Measurements from ENCODE around the gene FHIT.

The FHIT gene

GRCh38 chr3:60585918-60586317, 665.3 kb downstream of the FHIT start:
- FAIRE-seq (no peak), DNase-seq (ENCODE audit: insufficient read length, low spot score) (no peak)
- no peak for TF ChIP-seq CTCF (IDR thresholded peaks at IDR 0.05; ENCODE audit: insufficient read depth, missing control alignments)

- no peak for DNase-seq (ENCODE audit: insufficient read length, low spot score)
- TF ChIP-seq CTCF (IDR thresholded peaks at IDR 0.05; ENCODE audit: insufficient read depth, missing control alignments) = no peak
- no peak for FAIRE-seq
These were observed 667.0 kb downstream of the FHIT start for GRCh38 chr3:60584250-60584649.

- no peak for DNase-seq (ENCODE audit: insufficient read length, low spot score)
- TF ChIP-seq CTCF (IDR thresholded peaks at IDR 0.05; ENCODE audit: insufficient read depth, missing control alignments) = peak; percentile 37
- FAIRE-seq = no peak
These were observed 669.0 kb downstream of the FHIT start for GRCh38 chr3:60582288-60582687.

- no peak for DNase-seq (ENCODE audit: insufficient read length, low spot score)
- FAIRE-seq = no peak
These were observed 670.4 kb downstream of the FHIT start for GRCh38 chr3:60580809-60581208.

GRCh38 chr3:60579734-60580133, 671.5 kb downstream of the FHIT start:
- TF ChIP-seq CTCF (IDR thresholded peaks at IDR 0.05; ENCODE audit: insufficient read depth, missing control alignments) = no peak
- no peak for DNase-seq (ENCODE audit: insufficient read length, low spot score)
- FAIRE-seq = no peak

More at GRCh38 chr3:60580809-60581208, 670.4 kb downstream of the FHIT start:
- TF ChIP-seq CTCF (IDR thresholded peaks at IDR 0.05; ENCODE audit: insufficient read depth, missing control alignments) = no peak

GRCh38 chr3:60578936-60579335, 672.3 kb downstream of the FHIT start:
- FAIRE-seq (no peak), DNase-seq (ENCODE audit: insufficient read length, low spot score) (no peak)
- TF ChIP-seq CTCF (IDR thresholded peaks at IDR 0.05; ENCODE audit: insufficient read depth, missing control alignments) = no peak

- no peak for TF ChIP-seq CTCF (IDR thresholded peaks at IDR 0.05; ENCODE audit: insufficient read depth, missing control alignments)
- FAIRE-seq (no peak), DNase-seq (ENCODE audit: insufficient read length, low spot score) (no peak)
These were observed 673.7 kb downstream of the FHIT start for GRCh38 chr3:60577601-60578000.

All from D721Med (cell line).